ENCODE measurements around the gene TACC2.

The TACC2 gene

GRCh38 chr10:122113161-122113944 lies 124.4 kb downstream of the TACC2 start:
- TF ChIP-seq POLR2A (IDR thresholded peaks at IDR 0.05; ENCODE audit: low read length) (no peak), GATA1 (IDR thresholded peaks at IDR 0.05; ENCODE audit: low read depth, low read length) (no peak)
- peak; percentile 16 to 20 for DNase-seq

- DNase-seq, result no peak
- TF ChIP-seq POLR2A (IDR thresholded peaks at IDR 0.05; ENCODE audit: low read length), result no peak
- TF ChIP-seq GATA1 (IDR thresholded peaks at IDR 0.05; ENCODE audit: low read depth, low read length), result no peak
Observed at GRCh38 chr10:122113945-122114747, 125.2 kb downstream of the TACC2 start.

- no peak for DNase-seq
- TF ChIP-seq GATA1 (IDR thresholded peaks at IDR 0.05; ENCODE audit: low read depth, low read length), result no peak
- no peak for TF ChIP-seq POLR2A (IDR thresholded peaks at IDR 0.05; ENCODE audit: low read length)
Observed at GRCh38 chr10:122115874-122116273, 126.9 kb downstream of the TACC2 start.

- TF ChIP-seq GATA1 (IDR thresholded peaks at IDR 0.05; ENCODE audit: low read depth, low read length) (no peak), POLR2A (IDR thresholded peaks at IDR 0.05; ENCODE audit: low read length) (no peak)
- no peak for DNase-seq
Observed at GRCh38 chr10:122116331-122116730, 127.4 kb downstream of the TACC2 start.

- DNase-seq, result no peak
- TF ChIP-seq GATA1 (IDR thresholded peaks at IDR 0.05; ENCODE audit: low read depth, low read length) (no peak), POLR2A (IDR thresholded peaks at IDR 0.05; ENCODE audit: low read length) (no peak)
Observed at GRCh38 chr10:122117475-122117874, 128.5 kb downstream of the TACC2 start.

- no peak for TF ChIP-seq GATA1 (IDR thresholded peaks at IDR 0.05; ENCODE audit: low read depth, low read length)
- TF ChIP-seq POLR2A (IDR thresholded peaks at IDR 0.05; ENCODE audit: low read length), result no peak
- no peak for DNase-seq
Observed at GRCh38 chr10:122120008-122120744, 131.2 kb downstream of the TACC2 start.

GRCh38 chr10:122121059-122121458 lies 132.1 kb downstream of the TACC2 start:
- TF ChIP-seq GATA1 (IDR thresholded peaks at IDR 0.05; ENCODE audit: low read depth, low read length) (no peak), POLR2A (IDR thresholded peaks at IDR 0.05; ENCODE audit: low read length) (no peak)
- DNase-seq, result no peak

GRCh38 chr10:122122493-122122892 lies 133.5 kb downstream of the TACC2 start:
- DNase-seq, result no peak
- TF ChIP-seq GATA1 (IDR thresholded peaks at IDR 0.05; ENCODE audit: low read depth, low read length) (no peak), POLR2A (IDR thresholded peaks at IDR 0.05; ENCODE audit: low read length) (no peak)

- TF ChIP-seq GATA1 (IDR thresholded peaks at IDR 0.05; ENCODE audit: low read depth, low read length), result no peak
- no peak for TF ChIP-seq POLR2A (IDR thresholded peaks at IDR 0.05; ENCODE audit: low read length)
- DNase-seq, result no peak
Observed at GRCh38 chr10:122123186-122123585, 134.2 kb downstream of the TACC2 start.

GRCh38 chr10:122124342-122124741 lies 135.4 kb downstream of the TACC2 start:
- no peak for DNase-seq
- TF ChIP-seq POLR2A (IDR thresholded peaks at IDR 0.05; ENCODE audit: low read length) (no peak), GATA1 (IDR thresholded peaks at IDR 0.05; ENCODE audit: low read depth, low read length) (no peak)

- DNase-seq, result no peak
- TF ChIP-seq GATA1 (IDR thresholded peaks at IDR 0.05; ENCODE audit: low read depth, low read length) (no peak), POLR2A (IDR thresholded peaks at IDR 0.05; ENCODE audit: low read length) (no peak)
Observed at GRCh38 chr10:122124808-122125207, 135.8 kb downstream of the TACC2 start.

GRCh38 chr10:122126763-122127659 lies 138.0 kb downstream of the TACC2 start:
- DNase-seq, result no peak
- TF ChIP-seq POLR2A (IDR thresholded peaks at IDR 0.05; ENCODE audit: low read length), result no peak
- no peak for TF ChIP-seq GATA1 (IDR thresholded peaks at IDR 0.05; ENCODE audit: low read depth, low read length)

GRCh38 chr10:122127943-122128342 lies 139.0 kb downstream of the TACC2 start:
- DNase-seq, result no peak
- no peak for TF ChIP-seq GATA1 (IDR thresholded peaks at IDR 0.05; ENCODE audit: low read depth, low read length)
- no peak for TF ChIP-seq POLR2A (IDR thresholded peaks at IDR 0.05; ENCODE audit: low read length)
